GM23338 (cell line): ENCODE results near the gene PGA3. TPM values are rescaled to one million over a fixed set of nuclear protein-coding genes. Genes with fewer than 3 reads are reported as not detected.

Source experiments
- ATAC-seq: fragments of 200-7000 bp; cut with Tn5 transposase; 3 replicates; pipeline ENCODE4 v1.9.1; 2020
- DNase-seq: peaks from one replicate; pipeline ENCODE4 v3.0.0-alpha.2; 2015; ENCODE audit warnings: low spot score
- H2AFZ ChIP-seq: fragments of 200-600 bp; sonication (generic); 2 replicates; pipeline ENCODE4 v1.8.0; 2016; ENCODE audit warnings: antibody characterized with exemption, mild to moderate bottlenecking, moderate library complexity
- H3F3A ChIP-seq: fragments of 200-600 bp; sonication (generic); replicated peaks from 2 replicates; pipeline ENCODE4 v1.8.0; 2017; ENCODE audit warnings: antibody characterized with exemption, mixed run types, low read depth
- H3K27ac ChIP-seq: fragments of 200-600 bp; sonication (generic); 2 replicates; pipeline ENCODE4 v1.6.1; 2016; ENCODE audit warnings: low read depth
- H3K27me3 ChIP-seq: fragments of 200-600 bp; sonication (generic); 2 replicates; pipeline ENCODE4 v1.8.0; 2016; ENCODE audit warnings: mild to moderate bottlenecking, mixed run types, moderate library complexity; ENCODE audit not compliant: insufficient read depth
- H3K36me3 ChIP-seq: fragments of 200-600 bp; sonication (generic); 2 replicates; pipeline ENCODE4 v1.8.0; 2016; ENCODE audit warnings: mild to moderate bottlenecking; ENCODE audit not compliant: insufficient read depth
- H3K4me1 ChIP-seq: fragments of 200-600 bp; sonication (generic); 2 replicates; pipeline ENCODE4 v1.8.0; 2016; ENCODE audit warnings: mild to moderate bottlenecking, moderate library complexity; ENCODE audit not compliant: insufficient read depth
- H3K4me2 ChIP-seq: fragments of 200-600 bp; sonication (generic); 2 replicates; pipeline ENCODE4 v1.7.1; 2017; ENCODE audit warnings: mixed run types
- H3K4me3 ChIP-seq: fragments of 200-600 bp; sonication (generic); 2 replicates; pipeline ENCODE4 v1.6.1; 2016; ENCODE audit warnings: mixed run types
- H3K79me2 ChIP-seq: fragments of 200-600 bp; sonication (generic); replicated peaks from 2 replicates; pipeline ENCODE4 v1.8.0; 2017; ENCODE audit warnings: mild to moderate bottlenecking; ENCODE audit not compliant: insufficient read depth
- H3K9me2 ChIP-seq: fragments of 200-600 bp; sonication (generic); 2 replicates; pipeline ENCODE4 v1.8.0; 2017; ENCODE audit not compliant: insufficient read depth
- H4K20me1 ChIP-seq: fragments of 200-600 bp; sonication (generic); replicated peaks from 2 replicates; pipeline ENCODE4 v1.8.0; 2017; ENCODE audit warnings: mild to moderate bottlenecking; ENCODE audit not compliant: insufficient read depth
- H3K27ac Mint-ChIP-seq: 2 replicates; pipeline ENCODE4 v1.8.0; 2020; ENCODE audit warnings: inconsistent platforms, mild to moderate bottlenecking, moderate library complexity, mixed read lengths
- H3K27me3 Mint-ChIP-seq: 3 replicates; pipeline ENCODE4 v1.8.0; 2022; ENCODE audit warnings: low read depth, mild to moderate bottlenecking, moderate library complexity, mixed read lengths, inconsistent platforms; ENCODE audit not compliant: insufficient read depth, poor library complexity
- H3K36me3 Mint-ChIP-seq: 3 replicates; pipeline ENCODE4 v1.8.0; 2021; ENCODE audit warnings: low read depth, mild to moderate bottlenecking, inconsistent platforms, moderate library complexity, mixed read lengths
- H3K4me1 Mint-ChIP-seq: 3 replicates; pipeline ENCODE4 v1.8.0; 2020; ENCODE audit warnings: mild to moderate bottlenecking, inconsistent platforms, mixed read lengths
- H3K4me3 Mint-ChIP-seq: 3 replicates; pipeline ENCODE4 v1.8.0; 2021; ENCODE audit warnings: moderate library complexity, mild to moderate bottlenecking, inconsistent platforms, mixed read lengths
- H3K9me3 Mint-ChIP-seq: 3 replicates; pipeline ENCODE4 v1.8.0; 2020; ENCODE audit warnings: moderate library complexity, mild to moderate bottlenecking, inconsistent platforms, mixed read lengths
- CREB1 ChIP-seq: fragments of 250-450 bp; sonication (Bioruptor Pico); IDR thresholded peaks from 2 replicates; pipeline ENCODE4 v1.5.0; 2020; ENCODE audit warnings: low read depth, mild to moderate bottlenecking, moderate library complexity
- EZH2 ChIP-seq: fragments of 200-600 bp; sonication (generic); IDR thresholded peaks from one replicate; pipeline ENCODE4 v1.8.0; 2017; ENCODE audit warnings: antibody characterized with exemption, mild to moderate bottlenecking, low read depth; ENCODE audit not compliant: unreplicated experiment
- EZH2phosphoT487 ChIP-seq: fragments of 200-600 bp; sonication (generic); IDR thresholded peaks from one replicate; pipeline ENCODE4 v1.8.1; 2018; ENCODE audit warnings: antibody characterized with exemption; ENCODE audit not compliant: unreplicated experiment
- JUNB ChIP-seq: IDR thresholded peaks from one replicate; pipeline ENCODE4 v1.6.1; 2016; ENCODE audit warnings: antibody characterized with exemption; ENCODE audit not compliant: unreplicated experiment
- NANOG ChIP-seq: IDR thresholded peaks from 2 replicates; pipeline ENCODE4 v1.6.1; 2016; ENCODE audit warnings: antibody characterized with exemption, borderline replicate concordance
- POLR2AphosphoS5 ChIP-seq: IDR thresholded peaks from 2 replicates; pipeline ENCODE4 v1.6.1; 2016; ENCODE audit warnings: antibody characterized with exemption, low read depth
- REST ChIP-seq: IDR thresholded peaks from one replicate; pipeline ENCODE4 v1.6.1; 2018; ENCODE audit warnings: antibody characterized with exemption; ENCODE audit not compliant: unreplicated experiment
- STAT1 ChIP-seq: IDR thresholded peaks from one replicate; pipeline ENCODE4 v1.6.1; 2016; ENCODE audit warnings: antibody characterized with exemption; ENCODE audit not compliant: unreplicated experiment
- ZNF114 ChIP-seq: fragments of 250-450 bp; sonication (Bioruptor Pico); IDR thresholded peaks from 2 replicates; pipeline ENCODE4 v1.5.0; 2020; ENCODE audit warnings: mild to moderate bottlenecking, moderate library complexity
- ZNF331 ChIP-seq: fragments of 250-450 bp; sonication (Bioruptor Pico); IDR thresholded peaks from 2 replicates; pipeline ENCODE4 v1.5.0; 2020; ENCODE audit warnings: low read depth, mild to moderate bottlenecking, moderate library complexity
- polyA plus RNA-seq: library from polyadenylated mRNA; unstranded; fragments of >200 nt; fragmentation: Nextera tagmentation; extraction: Ambion mirVana; gene quantifications from 2 replicates; pipeline ENCODE4 v1.2.1, GENCODE V29; 2016
- total RNA-seq: library from RNA; depleted of rRNA; stranded (reverse); fragments of >200 nt; shearing (Covaris generic); gene quantifications from 2 replicates; pipeline ENCODE4 v1.2.3, GENCODE V29; 2014
- TF ChIP-seq, protein P1 (sequence below): IDR thresholded peaks from 2 replicates; pipeline ENCODE4 v1.6.1; 2016; ENCODE audit warnings: antibody characterized with exemption
- TF ChIP-seq, protein P2 (sequence below), 2 experiments: fragments of 200-600 bp in 1 of 2; sonication (generic) in 1 of 2; conservative IDR thresholded peaks; 2 replicates each; pipeline versions ENCODE4 v1.5.1 to v1.6.1; 2016 to 2017; ENCODE audit warnings: antibody characterized with exemption in 2 of 2, low read depth in 2 of 2, mild to moderate bottlenecking in 2 of 2, moderate library complexity in 1 of 2
- TF ChIP-seq, protein P3 (sequence below): fragments of 250-450 bp; sonication (Bioruptor Pico); IDR thresholded peaks from 2 replicates; pipeline ENCODE4 v1.5.0; 2020; ENCODE audit warnings: mild to moderate bottlenecking, moderate library complexity

Gene PGA3
- total and polyA plus RNA-seq, 2 experiments from 2014 or later, result 0.37 TPM; not detected in 1

DNA sequence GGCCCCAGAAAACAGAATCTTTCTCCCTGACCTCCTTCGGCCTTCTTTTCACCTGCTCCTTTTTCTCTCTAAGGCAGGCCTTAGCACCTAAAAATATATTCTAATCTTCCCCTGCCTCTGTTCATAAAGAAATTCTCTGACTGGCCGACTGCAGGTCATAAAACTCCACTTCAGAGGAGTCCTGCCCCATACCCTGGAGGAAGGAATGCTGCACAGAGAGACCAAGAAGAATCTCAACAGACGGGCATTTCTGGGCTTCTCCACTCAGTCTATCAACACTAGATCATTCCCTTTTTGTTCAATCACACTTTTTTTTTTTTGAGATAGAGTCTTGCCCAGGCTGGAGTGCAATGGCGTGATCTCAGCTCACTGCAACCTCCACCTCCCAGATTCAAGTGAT, 19.7 kb upstream of the PGA3 start:
- ATAC-seq (no peak), DNase-seq (no peak)
- Mint-ChIP-seq H3K27me3 (peaks cover 8% of the 10 kb centered on the region), H3K9me3 (no peaks in the 10 kb centered on the region), H3K36me3 (no peaks in the 10 kb centered on the region), H3K4me3 (no peak overlapping the region), H3K4me1 (no peaks in the 10 kb centered on the region), H3K27ac (no peak overlapping the region)
- Histone ChIP-seq H3K27me3 (no peaks in the 10 kb centered on the region), H2AFZ (0 out of 2 replicates have a peak overlapping the region, but pooled peaks have one; percentile 47), H3F3A (no peaks in the 10 kb centered on the region), H3K79me2 (no peaks in the 10 kb centered on the region), H3K9me2 (no peaks in the 10 kb centered on the region), H3K27ac (no peak overlapping the region), H3K36me3 (no peaks in the 10 kb centered on the region), H3K4me3 (no peak overlapping the region), H3K4me1 (no peaks in the 10 kb centered on the region), H4K20me1 (no peaks in the 10 kb centered on the region), H3K4me2 (no peak overlapping the region)
- TF ChIP-seq ZNF331 (CRISPR knock-in tag) (no peak), JUNB (no peak), CREB1 (no peak), ZNF114 (CRISPR knock-in tag) (no peak), EZH2phosphoT487 (no peak), NANOG (no peak), POLR2AphosphoS5 (no peak), STAT1 (no peak), EZH2 (no peak), REST (no peak)
- TF ChIP-seq, protein P1, sequence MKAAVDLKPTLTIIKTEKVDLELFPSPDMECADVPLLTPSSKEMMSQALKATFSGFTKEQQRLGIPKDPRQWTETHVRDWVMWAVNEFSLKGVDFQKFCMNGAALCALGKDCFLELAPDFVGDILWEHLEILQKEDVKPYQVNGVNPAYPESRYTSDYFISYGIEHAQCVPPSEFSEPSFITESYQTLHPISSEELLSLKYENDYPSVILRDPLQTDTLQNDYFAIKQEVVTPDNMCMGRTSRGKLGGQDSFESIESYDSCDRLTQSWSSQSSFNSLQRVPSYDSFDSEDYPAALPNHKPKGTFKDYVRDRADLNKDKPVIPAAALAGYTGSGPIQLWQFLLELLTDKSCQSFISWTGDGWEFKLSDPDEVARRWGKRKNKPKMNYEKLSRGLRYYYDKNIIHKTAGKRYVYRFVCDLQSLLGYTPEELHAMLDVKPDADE, result no peak
- TF ChIP-seq, protein P2, sequence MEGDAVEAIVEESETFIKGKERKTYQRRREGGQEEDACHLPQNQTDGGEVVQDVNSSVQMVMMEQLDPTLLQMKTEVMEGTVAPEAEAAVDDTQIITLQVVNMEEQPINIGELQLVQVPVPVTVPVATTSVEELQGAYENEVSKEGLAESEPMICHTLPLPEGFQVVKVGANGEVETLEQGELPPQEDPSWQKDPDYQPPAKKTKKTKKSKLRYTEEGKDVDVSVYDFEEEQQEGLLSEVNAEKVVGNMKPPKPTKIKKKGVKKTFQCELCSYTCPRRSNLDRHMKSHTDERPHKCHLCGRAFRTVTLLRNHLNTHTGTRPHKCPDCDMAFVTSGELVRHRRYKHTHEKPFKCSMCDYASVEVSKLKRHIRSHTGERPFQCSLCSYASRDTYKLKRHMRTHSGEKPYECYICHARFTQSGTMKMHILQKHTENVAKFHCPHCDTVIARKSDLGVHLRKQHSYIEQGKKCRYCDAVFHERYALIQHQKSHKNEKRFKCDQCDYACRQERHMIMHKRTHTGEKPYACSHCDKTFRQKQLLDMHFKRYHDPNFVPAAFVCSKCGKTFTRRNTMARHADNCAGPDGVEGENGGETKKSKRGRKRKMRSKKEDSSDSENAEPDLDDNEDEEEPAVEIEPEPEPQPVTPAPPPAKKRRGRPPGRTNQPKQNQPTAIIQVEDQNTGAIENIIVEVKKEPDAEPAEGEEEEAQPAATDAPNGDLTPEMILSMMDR (conservative IDR thresholded peaks at IDR 0.05; ENCODE audit: low read depth in 2 of 2), result no peak
- TF ChIP-seq, protein P3, sequence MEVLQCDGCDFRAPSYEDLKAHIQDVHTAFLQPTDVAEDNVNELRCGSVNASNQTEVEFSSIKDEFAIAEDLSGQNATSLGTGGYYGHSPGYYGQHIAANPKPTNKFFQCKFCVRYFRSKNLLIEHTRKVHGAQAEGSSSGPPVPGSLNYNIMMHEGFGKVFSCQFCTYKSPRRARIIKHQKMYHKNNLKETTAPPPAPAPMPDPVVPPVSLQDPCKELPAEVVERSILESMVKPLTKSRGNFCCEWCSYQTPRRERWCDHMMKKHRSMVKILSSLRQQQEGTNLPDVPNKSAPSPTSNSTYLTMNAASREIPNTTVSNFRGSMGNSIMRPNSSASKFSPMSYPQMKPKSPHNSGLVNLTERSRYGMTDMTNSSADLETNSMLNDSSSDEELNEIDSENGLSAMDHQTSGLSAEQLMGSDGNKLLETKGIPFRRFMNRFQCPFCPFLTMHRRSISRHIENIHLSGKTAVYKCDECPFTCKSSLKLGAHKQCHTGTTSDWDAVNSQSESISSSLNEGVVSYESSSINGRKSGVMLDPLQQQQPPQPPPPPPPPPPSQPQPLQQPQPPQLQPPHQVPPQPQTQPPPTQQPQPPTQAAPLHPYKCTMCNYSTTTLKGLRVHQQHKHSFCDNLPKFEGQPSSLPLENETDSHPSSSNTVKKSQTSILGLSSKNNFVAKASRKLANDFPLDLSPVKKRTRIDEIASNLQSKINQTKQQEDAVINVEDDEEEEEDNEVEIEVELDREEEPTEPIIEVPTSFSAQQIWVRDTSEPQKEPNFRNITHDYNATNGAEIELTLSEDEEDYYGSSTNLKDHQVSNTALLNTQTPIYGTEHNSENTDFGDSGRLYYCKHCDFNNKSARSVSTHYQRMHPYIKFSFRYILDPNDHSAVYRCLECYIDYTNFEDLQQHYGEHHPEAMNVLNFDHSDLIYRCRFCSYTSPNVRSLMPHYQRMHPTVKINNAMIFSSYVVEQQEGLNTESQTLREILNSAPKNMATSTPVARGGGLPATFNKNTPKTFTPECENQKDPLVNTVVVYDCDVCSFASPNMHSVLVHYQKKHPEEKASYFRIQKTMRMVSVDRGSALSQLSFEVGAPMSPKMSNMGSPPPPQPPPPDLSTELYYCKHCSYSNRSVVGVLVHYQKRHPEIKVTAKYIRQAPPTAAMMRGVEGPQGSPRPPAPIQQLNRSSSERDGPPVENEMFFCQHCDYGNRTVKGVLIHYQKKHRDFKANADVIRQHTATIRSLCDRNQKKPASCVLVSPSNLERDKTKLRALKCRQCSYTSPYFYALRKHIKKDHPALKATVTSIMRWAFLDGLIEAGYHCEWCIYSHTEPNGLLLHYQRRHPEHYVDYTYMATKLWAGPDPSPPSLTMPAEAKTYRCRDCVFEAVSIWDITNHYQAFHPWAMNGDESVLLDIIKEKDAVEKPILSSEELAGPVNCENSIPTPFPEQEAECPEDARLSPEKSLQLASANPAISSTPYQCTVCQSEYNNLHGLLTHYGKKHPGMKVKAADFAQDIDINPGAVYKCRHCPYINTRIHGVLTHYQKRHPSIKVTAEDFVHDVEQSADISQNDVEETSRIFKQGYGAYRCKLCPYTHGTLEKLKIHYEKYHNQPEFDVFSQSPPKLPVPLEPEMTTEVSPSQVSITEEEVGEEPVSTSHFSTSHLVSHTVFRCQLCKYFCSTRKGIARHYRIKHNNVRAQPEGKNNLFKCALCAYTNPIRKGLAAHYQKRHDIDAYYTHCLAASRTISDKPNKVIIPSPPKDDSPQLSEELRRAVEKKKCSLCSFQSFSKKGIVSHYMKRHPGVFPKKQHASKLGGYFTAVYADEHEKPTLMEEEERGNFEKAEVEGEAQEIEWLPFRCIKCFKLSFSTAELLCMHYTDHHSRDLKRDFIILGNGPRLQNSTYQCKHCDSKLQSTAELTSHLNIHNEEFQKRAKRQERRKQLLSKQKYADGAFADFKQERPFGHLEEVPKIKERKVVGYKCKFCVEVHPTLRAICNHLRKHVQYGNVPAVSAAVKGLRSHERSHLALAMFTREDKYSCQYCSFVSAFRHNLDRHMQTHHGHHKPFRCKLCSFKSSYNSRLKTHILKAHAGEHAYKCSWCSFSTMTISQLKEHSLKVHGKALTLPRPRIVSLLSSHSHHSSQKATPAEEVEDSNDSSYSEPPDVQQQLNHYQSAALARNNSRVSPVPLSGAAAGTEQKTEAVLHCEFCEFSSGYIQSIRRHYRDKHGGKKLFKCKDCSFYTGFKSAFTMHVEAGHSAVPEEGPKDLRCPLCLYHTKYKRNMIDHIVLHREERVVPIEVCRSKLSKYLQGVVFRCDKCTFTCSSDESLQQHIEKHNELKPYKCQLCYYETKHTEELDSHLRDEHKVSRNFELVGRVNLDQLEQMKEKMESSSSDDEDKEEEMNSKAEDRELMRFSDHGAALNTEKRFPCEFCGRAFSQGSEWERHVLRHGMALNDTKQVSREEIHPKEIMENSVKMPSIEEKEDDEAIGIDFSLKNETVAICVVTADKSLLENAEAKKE (CRISPR knock-in tag), result no peak
